ENCODE data around the gene GGTA1. TPM values are rescaled to one million over a fixed set of nuclear protein-coding genes. Genes with fewer than 3 reads are reported as not detected.
A peak's percentile ranks its signal among the peaks of the same experiment; 100 is the strongest.

Gene GGTA1
- total RNA-seq, 1 donor from 2014 or later, result 4.5 TPM

DNA sequence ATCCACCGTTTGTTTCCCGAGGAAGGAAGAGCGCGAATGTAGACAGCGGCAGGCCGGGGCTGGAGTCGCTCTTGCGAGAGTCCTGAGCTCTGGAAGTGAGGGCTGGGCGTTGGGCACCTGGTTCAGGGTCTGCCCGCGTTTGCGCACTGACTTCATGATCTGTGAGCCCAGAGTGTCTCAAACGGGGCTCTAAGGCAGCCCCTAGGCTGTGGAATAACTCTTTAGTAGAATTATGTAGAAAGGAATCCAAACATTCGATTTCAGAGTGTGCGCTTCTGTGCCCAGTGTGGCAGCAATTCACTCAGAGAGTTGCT lies 478 bp upstream of the GGTA1 start:
- no peak for DNase-seq (ENCODE audit: extremely low read depth, low read depth, low spot score)

DNA sequence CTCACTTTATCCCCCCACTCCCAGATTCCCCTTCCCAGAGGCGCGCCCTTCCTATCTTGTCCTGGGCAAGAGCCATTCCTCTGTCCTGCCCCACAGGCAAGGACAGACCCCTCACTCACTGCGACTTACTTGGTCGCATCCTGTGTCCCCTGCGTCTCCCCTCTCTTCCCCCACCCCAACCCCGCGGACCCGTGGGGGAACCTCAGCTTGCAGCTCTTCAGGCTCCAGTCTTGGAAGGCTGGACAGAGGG lies 542 bp downstream of the GGTA1 start:
- DNase-seq (ENCODE audit: extremely low read depth, low read depth, low spot score), result no peak

- no peak for DNase-seq (ENCODE audit: extremely low read depth, low read depth, low spot score)
Measured at GRCh38 chr9:121498487-121499176, 1.0 kb downstream of the GGTA1 start.

GRCh38 chr9:121498150-121498486 lies 1.5 kb downstream of the GGTA1 start:
- DNase-seq (ENCODE audit: extremely low read depth, low read depth, low spot score), result peak; percentile 51

DNA sequence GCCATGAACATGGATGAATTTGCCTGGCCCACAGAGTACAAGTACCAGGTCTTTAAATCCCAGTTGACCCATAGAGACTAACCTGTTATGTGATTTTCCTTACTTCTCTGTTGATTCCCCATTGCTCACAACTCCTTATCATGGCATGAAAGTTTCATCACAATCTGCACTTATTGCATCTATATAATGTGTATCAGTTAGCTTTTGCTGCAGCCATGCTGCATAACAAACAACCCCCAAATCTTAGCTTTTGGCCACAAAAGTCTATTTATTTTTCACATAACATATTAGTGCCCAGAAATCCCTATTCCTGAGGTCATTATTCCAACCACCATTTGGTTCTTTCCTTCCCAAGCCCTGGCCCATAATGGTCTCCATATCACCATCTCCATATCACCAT lies 3.7 kb downstream of the GGTA1 start:
- DNase-seq (ENCODE audit: extremely low read depth, low read depth, low spot score), result no peak

DNA sequence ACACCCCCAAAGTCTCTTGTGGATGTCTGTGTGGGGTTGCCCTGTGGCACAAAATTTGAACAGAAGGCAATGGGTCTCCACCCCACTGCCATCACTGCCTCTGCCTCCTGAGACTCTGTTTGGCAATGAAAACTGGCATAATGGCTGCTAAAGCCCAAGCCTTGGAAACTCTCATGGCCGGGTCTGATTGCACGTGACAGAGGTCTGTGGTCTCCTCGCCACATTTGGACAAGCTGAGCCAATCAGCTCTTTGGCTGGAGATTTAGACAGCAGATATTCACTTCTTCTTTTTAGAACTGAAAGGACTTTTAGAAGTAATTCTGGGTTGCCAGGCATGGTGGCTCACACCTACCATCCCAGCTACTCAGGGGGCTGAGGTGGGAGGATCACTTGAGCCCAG lies 5.5 kb downstream of the GGTA1 start:
- no peak for DNase-seq (ENCODE audit: extremely low read depth, low read depth, low spot score)

- no peak for DNase-seq (ENCODE audit: extremely low read depth, low read depth, low spot score)
Measured at GRCh38 chr9:121491111-121491510, 8.5 kb downstream of the GGTA1 start.

- no peak for DNase-seq (ENCODE audit: extremely low read depth, low read depth, low spot score)
Measured at GRCh38 chr9:121489344-121489743, 10.3 kb downstream of the GGTA1 start.

- no peak for DNase-seq (ENCODE audit: extremely low read depth, low read depth, low spot score)
Measured at GRCh38 chr9:121486043-121486442, 13.6 kb downstream of the GGTA1 start.

GRCh38 chr9:121485623-121486022 lies 14.0 kb downstream of the GGTA1 start:
- no peak for DNase-seq (ENCODE audit: extremely low read depth, low read depth, low spot score)

- DNase-seq (ENCODE audit: extremely low read depth, low read depth, low spot score), result no peak
Measured at GRCh38 chr9:121484651-121485446, 14.8 kb downstream of the GGTA1 start.

GRCh38 chr9:121483473-121484031 lies 16.1 kb downstream of the GGTA1 start:
- DNase-seq (ENCODE audit: extremely low read depth, low read depth, low spot score), result no peak

- no peak for DNase-seq (ENCODE audit: extremely low read depth, low read depth, low spot score)
Measured at GRCh38 chr9:121483049-121483448, 16.6 kb downstream of the GGTA1 start.

- no peak for DNase-seq (ENCODE audit: extremely low read depth, low read depth, low spot score)
Measured at GRCh38 chr9:121478816-121479676, 20.6 kb downstream of the GGTA1 start.

GRCh38 chr9:121476156-121476555 lies 23.5 kb downstream of the GGTA1 start:
- DNase-seq (ENCODE audit: extremely low read depth, low read depth, low spot score), result no peak

- DNase-seq (ENCODE audit: extremely low read depth, low read depth, low spot score), result no peak
Measured at GRCh38 chr9:121474231-121474947, 25.3 kb downstream of the GGTA1 start.

DNA sequence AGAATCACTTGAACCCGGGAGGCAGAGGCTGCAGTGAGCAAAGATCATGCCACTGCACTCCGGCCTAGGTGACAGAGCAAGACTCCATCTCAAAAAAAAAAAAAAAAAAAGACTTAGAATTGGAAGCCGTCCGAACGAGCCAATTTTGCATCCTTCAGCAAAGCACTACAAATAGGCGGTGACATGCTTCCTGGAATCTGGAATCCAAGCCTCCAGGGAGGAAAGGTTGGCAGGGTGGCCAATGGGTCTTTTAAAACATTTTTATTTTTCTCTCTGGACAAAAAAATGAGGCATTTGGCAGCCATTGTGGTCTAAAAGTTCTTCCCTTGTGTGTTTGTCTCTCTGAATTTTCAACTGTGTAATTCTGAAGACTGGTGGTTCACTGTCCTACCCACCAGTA lies 26.4 kb downstream of the GGTA1 start:
- no peak for DNase-seq (ENCODE audit: extremely low read depth, low read depth, low spot score)

- DNase-seq (ENCODE audit: extremely low read depth, low read depth, low spot score), result no peak
Measured at GRCh38 chr9:121472446-121472845, 27.2 kb downstream of the GGTA1 start.

DNA sequence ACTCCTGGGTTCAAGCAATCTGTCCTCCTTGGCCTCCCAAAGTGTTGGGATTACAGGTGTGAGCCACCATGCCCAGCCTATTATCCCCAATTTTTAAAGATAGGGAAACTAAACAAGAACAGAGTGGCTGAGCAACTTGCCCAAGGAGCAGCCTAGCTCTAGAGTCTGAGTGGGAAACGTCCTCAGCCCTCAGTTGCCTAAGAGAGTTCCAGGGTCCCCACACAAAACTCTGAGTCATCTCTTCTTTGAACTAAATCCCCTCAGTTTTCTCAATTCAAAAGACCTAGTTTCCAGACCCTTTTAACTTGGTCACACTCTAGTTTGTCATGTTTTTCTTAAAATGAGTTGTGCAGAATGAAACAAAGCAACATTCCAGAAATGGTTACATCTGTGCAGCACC lies 33.5 kb downstream of the GGTA1 start:
- DNase-seq (ENCODE audit: extremely low read depth, low read depth, low spot score), result no peak

DNA sequence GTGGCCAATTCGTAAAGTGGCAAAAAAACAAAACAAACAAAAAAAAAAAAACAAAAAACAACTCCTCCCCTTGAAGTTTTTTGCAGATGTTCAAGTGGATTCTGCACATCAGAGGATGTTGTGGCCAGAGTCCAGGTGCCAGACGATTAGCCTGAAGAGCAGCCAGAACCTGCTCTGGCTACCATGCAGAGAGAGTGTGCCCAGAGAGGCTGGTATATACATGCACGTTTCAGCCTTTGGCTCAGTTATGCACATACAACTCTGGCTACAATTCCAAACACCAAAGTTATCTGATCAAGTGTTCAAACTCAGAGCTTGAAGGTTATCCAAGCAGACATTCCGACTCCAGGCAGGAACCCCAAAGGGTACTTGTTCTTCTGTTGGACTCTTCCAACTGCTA lies 34.7 kb downstream of the GGTA1 start:
- DNase-seq (ENCODE audit: extremely low read depth, low read depth, low spot score), result no peak

Measured in glomerular endothelial cell (primary cell).